HG03135 (cell line): ENCODE data around the gene SNN.

ENCODE experiments used
- ATAC-seq: cut with Tn5 transposase; IDR thresholded peaks from one replicate; pipeline ENCODE4 v1.9.1; 2021; ENCODE audit warnings: mild to moderate bottlenecking, moderate library complexity; ENCODE audit not compliant: unreplicated experiment

The SNN gene

DNA sequence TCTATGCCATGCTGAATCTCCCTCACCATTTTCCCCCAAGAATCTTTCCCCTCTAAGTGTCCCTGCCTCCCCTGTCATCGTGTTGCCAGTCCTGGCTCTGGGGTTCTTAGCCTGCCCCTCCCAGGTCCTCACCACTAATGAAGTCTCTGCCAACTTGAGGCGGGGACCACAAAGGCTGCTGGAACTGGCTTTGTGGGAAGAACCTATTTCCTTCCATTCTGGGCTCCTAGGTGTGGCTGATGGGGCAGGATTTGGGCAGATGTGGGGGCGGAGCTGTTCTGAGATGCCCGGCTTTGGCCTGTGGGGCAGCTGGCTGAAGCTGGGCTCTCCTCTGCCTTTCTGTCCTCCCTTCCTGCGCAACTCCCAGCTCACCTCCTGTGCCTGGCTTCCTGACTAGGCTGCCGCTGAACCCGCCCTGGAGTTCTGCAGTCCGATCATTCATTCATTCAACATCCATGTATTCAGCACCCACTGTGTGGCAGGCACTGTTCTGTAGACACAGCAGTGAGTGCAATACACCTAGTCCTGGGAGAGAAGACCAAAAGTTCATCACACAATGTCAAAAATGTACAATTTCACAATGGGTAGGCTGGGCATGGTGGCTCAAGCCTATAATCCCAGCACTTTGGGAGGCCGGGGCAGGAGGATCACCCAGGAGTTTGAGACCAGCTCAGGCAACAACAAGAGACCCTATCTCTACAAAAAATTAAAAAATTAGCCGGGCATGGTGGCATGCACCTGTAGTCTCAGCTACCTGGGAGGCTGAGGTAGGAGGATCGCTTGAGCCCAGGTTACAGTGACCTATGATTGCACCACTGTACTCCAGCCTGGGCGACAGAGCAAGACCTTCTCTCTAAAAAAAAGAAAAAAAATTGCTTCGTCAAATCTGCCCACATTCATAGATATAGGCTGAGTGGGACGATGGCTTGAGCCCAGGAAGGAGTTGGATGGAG lies 1.9 kb upstream of the SNN start:
- no peak for ATAC-seq

DNA sequence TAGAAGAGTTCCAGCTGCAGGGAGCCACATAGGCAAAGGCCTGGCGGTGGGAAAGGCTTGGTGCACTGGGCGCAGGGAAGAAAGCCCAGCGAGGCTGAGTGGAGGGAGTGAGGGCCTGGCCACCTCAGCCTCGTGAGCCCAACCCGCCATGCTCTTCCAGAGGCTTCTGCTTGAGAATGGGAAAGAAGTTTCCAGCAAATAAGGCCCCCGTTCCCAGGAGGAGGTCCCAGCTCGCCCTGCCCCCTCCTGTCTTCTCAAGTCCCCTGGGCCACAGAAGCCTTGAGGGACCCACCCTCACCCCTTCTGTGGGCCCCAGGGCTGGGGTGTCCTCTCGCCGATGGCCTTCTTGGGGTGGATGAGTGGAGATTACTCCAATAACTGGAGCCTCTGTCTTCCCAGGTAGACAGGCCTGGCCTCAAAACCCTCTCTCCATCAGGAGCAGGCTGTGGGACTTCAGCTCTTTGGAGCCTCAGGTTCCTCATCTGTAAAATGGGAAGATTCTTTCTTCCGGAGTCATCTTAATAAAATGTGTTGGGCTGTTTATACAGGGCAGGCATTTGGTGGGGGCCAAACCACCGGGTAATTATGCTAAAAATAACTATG lies 933 bp upstream of the SNN start:
- no peak for ATAC-seq

DNA sequence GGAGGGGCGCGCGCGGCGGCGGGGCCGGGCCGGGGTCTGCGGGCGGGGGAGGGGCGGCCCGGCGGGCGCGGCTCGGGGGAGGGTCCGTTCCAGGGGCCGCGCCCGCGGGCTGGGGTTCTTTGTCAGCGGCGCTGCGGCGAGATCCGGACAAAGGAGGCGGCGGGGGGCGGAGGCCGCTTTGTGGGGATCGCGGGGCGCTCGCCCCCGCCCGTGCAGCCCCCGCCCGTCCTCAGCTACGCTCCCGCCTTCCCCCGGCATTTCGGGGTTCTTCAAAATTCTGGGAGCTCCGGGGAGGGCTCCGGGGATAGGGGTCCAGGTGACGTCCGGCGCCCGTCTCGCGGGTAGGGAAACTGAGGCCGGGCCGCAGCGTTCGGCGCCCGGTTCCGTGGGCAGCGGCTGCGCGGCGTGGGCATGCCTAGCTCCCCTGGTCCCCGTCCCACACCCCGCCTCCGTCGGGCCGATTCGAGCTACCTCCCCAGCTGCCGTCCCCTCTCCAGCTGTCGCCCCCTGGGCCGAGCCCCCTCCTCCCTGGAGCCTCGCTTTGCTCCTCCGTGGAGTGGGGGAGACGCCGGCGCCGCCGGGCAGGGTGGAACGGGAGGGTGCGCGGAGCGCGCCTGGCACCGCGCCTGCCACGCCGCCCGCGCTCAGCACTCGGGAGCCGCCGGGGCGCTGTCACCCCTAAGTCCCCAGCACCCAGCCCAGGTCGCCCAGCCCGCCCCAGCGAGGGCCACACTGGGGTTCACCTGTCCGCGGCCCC lies 546 bp downstream of the SNN start:
- no peak for ATAC-seq

DNA sequence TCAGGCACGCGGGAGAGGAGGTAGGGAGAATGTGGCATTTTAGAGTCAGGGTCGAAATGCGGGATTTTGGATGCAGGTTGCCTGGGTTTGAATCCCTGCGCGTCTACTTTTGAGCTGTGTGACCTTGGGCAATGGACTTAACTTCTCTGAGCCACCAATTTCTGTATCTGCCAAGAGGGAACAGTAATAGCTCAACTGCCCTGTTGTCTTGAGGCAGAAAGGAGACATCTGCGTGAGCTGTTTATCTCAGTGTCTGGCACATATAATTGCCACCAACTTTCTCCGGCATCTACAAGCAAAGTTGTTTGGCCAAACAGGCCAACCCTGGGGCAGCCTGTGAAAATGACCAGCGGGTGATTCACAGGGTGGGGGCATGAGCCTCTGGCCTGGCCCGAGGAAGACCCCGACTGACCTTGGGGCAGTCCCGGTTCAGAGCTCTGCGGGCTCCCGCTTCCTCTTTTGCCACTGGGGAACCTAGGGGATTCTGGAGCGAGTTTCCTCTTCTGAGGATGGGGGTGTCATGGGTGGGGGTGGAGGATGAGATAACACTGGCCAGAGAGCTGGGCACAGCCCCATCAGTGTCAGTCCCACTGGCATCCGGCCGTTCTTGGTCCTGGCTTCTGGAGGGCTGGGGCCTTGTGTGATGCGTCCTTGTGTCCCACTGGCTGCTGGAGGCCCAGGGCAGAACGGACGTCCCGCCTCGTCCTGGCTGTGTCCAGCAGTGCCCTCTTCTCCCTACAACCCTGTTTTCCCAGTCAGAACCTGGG lies 1.3 kb downstream of the SNN start:
- ATAC-seq: no peak

DNA sequence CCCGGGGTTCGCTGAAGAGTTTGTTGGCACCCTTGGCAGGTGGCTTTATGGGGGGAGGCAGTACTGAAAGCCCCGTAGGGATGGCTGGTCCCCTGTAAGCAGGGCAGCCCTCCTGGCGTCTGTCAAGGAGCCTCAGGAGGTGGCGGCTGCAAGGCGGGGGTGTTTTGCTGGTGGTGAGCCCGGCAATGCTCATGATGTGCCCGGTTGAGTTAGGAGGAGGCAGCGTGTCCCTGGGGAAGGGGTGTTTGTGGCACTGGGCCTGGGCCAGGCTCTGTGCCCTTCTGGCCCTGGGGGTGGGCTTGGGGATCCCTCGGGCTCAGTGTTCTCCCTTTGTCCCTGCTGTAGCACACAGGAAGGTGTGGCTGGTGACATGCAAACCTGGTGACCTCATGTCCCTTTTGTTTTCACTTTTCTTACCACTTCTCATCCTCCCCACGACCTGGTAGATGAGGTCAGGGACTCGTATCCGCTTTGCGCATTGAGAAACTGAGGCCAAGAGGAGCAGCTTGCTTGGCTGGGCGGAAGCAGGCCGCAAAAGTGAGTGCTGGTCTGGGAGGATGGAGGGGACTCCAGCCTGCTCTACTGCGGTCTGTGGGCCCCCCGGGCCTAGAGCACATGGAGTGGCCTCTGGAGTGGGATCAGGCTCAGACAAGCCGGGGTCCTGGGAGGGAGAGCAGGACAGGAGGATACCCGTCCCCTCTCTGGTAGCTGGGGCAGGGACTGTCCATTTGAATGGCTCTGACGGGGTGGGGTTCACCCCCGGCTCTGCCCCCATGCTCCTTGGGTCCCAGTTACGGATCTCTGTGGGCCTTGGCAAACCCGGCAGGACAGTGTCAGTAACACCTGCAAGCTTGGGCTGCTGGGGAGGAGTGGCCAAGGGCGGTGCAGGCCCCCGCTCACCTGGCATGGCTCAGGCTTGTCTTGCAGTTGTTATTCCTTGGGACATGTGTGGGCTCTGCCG lies 2.2 kb downstream of the SNN start:
- ATAC-seq: peak; percentile 31

DNA sequence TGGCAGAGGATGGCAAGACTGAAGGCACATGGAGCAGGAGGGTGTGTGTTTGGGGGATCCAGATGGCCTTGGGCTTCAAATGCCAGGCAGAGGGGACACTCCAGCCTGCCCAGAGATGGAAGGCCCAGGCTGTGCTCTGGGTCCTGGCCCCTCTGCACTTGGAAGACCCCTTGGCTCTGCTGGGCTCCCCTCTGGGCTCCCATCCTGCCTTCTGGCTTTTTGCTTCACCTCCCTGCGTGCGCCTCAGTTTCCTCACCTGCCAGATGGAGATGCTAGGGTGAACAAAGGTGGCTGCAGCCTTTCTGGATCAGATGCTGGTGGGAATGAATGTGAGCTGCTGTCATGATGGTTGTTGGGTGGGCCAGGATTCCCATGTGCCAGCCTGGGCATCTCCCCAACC lies 3.0 kb downstream of the SNN start:
- ATAC-seq: no peak

DNA sequence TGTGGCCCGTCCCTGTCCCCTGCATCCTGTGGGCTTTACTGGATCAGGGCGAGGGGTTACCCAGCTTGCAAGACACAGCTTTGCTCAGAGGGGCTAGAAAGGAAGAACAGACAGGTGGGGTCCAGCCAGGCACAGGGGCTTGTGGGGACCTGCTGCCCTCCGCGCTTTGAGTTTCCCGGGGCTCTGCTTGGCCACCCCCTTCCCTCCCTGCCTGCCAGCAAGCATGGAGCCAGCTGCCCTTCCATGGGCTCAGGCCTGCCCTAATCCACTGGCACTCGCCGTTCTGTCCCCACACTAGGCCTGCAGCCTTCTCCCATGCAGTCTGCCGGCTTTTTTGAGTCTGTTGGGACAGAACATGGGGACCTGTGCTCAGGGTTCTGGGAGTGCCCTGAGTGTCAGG lies 3.4 kb downstream of the SNN start:
- no peak for ATAC-seq

DNA sequence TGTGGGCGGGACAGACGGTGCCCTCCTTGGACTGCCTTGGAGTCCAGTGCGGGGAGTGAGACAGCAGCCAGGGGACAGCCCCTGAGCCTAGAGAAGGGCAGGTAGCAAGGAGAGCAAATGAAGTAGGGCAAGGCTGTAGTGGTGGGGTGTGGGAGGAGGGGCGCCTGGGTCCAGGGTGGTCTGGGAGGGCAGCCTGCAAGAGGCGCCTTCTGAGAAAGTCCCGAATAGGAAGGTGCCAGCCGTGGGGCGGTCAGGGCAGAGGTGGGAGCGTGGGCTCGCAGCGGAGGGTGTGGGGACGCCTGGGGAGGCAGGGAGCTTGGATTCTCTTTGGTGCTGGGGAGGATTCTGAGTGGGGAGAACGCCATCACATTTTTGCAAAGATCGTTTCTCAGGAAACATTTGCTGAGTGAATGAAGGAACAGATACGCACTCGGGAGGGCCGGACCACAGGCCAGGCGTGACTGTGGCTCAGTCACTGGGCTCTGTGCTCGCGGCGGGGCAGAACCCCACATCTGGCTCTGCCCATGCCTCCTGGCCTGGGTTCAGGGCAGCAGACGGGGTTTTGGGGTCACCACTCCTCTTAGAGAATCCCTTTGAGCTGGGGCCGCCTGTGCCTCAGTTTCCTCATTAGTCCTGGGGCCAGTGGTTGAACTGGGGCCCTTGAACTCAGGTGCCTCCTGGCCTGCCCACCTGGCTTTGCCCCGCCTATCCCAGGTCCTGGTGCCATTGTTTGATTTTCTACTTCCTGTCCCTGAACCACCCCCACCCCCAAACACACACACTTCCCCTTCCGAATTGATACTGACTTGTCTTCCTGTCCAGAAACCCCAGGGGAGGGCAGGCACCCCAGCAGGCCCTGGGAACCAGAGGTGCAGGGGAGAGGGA lies 4.2 kb downstream of the SNN start:
- ATAC-seq: no peak

DNA sequence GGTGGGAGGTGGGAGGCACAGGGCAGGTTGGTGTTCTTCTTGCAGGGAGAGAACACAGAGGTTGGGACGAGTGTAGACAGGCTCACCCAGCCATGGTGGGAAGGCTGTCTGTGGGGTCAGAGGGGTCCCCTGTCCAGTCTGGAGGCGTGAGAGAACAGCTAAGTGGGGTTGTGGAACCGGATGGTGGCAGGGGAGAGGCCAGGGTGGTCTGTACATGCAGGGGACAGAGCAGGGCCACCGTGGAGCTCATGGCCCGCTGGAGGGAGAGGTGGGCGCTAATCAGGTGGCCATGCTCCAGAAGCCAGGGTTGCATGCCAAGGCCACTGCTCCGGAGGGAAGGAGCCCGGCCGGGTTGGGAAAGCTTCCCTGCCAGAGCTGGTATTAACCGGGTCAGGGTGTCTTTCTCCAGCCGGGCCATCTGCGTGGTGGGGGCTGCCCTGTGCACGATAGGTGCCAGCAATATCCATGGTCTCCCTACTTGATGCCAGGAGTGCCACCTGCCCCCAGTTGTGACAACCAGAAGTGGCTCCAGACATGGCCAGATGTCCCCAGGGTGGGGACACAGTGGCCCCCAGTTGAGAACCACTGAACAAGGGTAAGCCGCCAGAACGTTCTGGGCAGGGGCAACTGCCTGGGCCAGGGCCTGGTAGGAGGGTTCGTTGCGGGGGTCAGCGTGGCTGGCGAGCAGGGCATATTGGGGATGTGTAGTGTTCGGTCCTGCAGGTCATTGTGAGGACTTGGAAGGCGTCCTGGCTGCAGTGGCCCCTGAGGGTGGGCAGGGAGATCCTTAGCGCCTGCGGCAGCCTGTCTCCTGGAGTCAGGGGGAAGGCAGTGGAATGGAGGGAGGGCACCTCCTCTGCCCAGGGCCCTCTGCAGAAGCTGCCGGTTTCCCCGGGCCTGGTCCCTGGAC lies 5.1 kb downstream of the SNN start:
- ATAC-seq: no peak

DNA sequence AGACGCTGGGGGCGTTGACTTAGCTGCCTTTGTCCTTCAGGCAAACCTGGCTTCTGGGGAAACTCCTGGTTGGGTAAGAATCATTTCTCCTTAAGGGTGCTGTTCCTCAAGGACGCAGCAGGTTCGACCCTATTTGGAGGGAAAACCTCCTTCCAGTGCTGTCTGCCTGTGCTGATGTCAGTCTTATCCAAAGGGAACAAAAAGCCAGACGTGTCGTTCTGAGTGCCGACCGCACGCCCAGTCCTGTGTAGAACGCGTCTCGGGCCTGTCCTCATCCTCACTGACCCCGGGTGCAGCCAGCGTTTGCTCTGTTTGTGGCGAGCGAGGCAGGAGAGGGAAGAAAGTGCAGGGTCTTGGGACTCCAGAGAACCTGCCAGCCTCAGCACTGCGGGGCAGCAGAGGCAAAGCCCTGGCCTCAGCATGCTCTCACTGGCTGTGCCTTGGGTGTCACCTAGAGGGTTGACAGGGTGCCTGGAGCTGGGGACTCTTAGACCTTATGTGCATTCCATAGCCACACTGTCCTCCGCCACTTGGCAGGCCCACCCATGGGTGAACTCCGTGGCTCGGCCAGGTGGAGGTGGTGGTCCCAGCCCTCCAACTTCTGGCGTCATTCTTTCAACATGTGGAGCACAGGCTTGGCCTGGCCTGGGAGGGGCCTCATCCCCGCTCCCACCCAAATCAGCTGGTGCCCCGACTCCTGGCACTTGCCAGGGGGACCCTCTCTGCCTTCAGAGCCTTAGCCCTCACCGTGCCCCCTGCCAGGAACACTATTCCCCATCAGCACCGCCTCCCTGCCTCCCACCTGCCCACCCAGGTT lies 6.0 kb downstream of the SNN start:
- ATAC-seq: no peak

DNA sequence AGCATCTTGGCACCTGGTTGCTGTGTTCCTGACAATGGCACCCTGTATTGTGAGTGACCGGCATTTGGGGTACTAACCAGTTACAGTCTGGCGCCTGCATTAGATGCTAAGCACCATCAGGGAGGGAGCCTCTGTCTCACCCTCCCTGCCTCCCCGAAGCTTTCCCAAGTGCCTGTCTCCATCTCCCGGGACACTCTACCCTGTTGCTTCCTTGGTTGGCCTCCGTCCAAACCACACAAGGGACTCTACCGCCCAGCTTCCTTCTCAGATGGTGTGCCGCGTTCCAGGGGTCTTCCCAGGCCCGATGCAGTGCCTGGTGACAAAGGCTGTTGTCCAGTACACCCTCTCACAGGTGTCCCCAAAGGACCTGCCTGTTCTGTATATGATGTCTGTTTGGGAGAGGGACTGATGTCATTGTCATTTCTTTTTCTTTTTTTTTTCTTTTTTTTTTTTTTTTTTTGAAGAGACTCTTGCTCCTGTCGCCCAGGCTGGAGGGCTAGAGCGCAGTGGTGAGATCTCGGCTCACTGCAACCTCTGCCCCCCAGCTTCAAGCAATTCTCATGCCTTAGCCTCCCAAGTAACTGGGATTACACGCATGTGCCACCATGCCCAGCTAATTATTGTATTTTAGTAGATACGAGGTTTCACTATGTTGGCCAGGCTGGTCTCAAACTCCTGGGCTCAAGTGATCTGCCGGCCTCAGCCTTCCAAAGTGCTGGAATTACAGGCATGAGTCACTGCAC lies 6.7 kb downstream of the SNN start:
- no peak for ATAC-seq

DNA sequence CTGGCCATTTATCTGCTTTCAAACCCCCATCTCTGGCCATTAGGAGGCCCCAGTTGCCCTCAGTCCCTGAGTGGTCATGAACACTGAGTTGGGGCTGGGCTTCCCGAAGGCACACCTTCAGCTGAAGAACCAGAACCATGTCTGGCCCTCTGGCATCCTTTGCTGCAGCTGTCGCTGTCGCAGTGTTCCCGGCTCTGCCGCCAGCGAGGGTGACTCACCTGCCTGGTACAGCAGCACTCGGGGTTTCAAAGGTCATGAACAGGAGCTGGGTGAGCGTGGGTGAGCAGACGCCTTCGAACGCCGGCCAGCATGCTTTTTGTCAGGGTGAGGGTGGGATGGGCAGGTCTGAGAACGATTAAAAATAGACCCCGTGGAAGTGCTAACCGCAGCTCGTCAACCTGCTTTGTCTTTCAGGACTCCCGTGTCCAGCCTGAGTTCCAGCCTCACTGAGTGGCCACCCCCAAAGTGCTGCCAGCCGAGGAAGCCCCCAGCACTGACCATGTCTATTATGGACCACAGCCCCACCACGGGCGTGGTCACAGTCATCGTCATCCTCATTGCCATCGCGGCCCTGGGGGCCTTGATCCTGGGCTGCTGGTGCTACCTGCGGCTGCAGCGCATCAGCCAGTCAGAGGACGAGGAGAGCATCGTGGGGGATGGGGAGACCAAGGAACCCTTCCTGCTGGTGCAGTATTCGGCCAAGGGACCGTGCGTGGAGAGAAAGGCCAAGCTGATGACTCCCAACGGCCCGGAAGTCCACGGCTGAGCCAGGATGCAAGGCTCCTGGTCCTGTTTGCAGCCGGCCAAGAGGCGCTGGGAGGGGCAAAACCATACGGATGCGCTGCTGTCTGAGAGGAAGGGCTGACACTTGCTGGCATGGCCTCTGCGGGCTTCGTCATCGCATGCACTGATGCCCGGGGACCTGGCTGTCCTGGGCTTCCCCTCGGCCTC lies 7.6 kb downstream of the SNN start:
- ATAC-seq: no peak

DNA sequence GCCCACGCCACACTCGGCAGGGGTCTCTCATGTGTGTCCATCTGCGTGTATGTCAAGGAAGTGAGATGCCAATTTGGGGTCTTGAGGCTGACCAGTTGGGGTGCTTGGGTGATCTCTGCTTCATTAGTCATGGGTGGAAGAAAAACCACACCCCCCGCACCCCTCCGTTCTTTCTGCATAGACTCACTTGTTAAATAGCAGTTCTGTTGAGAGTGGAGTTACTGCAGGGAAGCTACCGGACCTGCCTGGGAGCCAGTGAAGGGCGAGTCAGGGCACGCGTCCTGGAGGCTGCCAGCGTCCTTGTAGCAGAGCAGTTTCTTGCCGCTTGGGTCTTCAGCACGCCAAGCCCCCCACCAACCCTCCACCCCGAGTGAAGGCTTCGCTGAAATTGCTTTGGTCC lies 8.5 kb downstream of the SNN start:
- no peak for ATAC-seq

DNA sequence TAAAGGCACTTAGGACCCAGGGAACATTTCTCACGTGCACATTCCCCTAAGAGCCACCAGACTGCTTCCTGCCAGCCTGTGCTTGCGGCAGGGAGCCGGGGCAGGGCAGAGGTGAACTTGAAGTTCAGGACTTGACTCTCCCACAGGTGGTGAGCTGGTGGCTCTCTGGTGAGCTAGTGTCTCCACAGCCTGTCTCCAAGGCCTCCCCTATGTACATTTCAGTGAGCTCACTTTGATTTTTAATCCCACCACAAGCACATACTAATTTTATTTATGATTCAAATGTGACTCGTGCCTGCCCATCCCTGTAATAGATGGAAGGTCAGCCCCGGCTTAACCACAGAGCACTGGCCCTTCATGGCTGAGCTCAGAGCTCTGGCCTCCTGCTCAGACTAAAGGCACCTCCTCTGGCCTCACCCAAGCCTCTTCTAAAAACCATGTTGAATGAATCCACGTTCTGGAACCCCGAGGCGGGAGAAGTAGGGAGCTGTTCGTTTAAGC lies 9.2 kb downstream of the SNN start:
- ATAC-seq: no peak
